Measurements from ENCODE around the gene C1QL4.
"Not testable (repeated sequence)": the region's sequence is repeated elsewhere in the genome, so short reads cannot be mapped to it uniquely, and the experiment has no call there.

The C1QL4 gene

DNA sequence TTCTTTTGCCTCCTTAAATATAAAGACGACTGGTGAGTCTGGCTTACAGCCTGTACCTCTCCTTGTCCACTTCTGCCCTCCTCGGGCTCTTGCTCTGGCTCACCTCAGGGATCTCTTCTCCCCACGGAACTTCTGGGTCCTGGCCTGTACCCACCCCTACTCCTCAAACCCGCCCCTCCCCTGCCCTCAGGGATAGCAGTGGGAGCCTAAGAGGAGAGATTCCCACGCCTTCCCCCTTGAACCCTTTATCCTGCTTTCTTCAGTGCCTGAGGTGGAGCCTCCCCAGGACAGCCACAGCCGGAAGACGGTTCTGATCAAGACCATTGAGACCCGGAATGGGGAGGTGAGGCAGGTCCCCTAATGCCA is 39.3 kb downstream of the C1QL4 start:
- DNase-seq = no peak

DNA sequence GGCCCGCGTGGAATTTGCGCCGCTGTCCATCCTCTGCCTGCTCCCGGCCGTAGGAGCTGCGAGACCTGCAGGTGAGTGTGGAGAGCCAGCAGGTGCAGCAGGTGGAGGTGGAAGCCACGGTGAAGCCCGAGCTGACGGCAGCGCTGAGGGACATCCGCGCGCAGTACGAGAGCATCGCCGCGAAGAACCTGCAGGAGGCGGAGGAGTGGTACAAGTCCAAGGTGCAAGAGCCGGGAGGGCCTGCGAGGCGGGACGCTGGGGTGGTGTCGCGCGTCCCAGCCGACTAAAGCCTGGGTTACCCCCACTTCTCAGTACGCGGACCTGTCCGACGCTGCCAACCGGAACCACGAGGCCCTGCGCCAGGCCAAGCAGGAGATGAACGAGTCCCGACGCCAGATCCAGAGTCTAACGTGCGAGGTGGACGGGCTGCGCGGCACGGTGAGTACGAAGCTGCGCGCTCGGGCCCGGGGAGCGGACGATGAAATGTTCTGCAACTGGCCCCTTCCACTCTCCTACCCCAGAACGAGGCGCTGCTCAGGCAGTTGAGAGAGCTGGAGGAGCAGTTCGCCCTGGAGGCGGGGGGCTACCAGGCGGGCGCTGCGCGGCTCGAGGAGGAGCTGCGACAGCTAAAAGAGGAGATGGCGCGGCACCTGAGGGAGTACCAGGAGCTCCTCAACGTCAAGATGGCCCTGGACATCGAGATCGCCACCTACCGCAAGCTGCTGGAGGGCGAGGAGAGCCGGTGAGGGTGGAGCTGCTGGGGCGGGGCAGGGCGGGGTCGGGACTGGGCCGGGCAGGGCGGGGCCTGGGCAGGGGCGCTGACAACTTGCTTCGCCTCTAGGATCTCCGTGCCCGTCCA is 39.9 kb downstream of the C1QL4 start:
- peak; percentile 37 for DNase-seq

DNA sequence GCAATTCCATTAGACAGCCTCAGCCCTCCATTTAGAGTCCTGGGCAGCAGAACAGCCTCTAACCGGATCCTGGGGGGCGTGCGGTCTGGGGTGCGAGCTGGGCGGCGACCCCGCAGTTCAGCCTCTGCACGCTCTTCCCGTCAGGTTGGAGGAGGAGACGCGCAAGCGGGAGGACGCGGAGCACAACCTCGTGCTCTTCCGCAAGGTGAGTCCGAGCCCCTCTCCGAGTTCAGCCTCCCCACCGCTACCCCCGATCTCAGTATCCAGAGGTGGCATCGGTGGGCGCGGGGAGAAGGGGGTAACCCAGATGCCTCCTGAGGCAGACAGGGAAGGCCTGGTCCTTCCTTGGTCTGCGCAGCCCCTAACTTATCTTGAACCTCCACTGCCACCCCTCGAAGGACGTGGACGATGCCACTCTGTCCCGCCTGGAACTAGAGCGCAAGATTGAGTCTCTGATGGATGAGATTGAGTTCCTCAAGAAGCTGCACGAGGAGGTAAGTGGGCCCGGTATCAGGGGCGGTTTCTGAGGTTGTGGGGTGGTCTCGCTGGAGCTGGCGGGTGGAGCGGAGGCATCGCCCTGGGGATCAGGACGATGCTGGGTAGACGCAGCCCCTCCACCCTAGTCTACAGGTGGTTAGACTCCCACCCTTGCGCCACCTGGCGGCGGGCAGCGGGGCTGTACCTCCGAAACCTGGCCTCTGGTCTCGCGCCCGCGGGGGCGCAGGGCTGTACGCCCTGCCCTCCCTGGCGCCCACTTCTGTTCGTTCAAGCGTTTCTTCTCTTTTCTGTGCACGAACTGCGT is 40.8 kb downstream of the C1QL4 start:
- peak; percentile 35 for DNase-seq

DNA sequence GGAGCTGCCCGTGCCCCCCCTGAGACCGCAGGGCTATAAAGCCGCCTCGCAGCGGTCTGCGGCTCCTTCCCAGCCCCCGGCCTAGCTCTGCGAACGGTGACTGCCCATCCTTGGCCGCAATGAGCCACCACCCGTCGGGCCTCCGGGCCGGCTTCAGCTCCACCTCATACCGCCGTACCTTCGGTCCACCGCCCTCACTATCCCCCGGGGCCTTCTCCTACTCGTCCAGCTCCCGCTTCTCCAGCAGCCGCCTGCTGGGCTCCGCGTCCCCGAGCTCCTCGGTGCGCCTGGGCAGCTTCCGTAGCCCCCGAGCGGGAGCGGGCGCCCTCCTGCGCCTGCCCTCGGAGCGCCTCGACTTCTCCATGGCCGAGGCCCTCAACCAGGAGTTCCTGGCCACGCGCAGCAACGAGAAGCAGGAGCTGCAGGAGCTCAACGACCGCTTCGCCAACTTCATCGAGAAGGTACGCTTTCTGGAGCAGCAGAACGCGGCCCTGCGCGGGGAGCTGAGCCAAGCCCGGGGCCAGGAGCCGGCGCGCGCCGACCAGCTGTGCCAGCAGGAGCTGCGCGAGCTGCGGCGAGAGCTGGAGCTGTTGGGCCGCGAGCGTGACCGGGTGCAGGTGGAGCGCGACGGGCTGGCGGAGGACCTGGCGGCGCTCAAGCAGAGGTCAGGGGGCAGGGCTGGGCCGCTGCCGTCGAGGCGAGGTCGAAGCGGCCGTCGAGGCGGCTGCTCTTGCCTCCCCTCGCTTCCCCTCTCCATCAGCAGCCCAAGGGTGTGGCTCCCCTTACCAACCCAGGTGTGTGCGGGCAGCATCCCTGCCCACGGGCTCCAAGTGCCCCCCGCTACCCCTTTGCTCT is 41.7 kb downstream of the C1QL4 start, which contains the start of gene PRPH:
TSS of gene PRPH (plus strand) at position 66 of the 855 bp plus-strand sequence. CDS start at position 120, 54 bp downstream.
- DNase-seq = no peak

DNA sequence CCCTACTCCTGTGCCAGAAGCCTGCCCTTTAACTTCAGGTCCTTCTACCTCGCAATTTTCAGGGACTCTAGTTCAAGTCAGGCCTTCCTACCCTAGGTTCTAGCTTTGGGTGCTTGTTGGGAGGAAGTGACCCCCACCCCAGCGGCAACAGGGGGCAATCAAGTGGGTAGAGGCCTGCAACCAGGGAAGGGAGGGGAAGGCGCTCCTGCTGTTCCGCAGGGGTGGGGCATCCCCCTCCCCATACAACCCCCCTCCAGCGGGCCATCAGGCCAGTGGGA is 42.2 kb downstream of the C1QL4 start:
- no peak for DNase-seq

DNA sequence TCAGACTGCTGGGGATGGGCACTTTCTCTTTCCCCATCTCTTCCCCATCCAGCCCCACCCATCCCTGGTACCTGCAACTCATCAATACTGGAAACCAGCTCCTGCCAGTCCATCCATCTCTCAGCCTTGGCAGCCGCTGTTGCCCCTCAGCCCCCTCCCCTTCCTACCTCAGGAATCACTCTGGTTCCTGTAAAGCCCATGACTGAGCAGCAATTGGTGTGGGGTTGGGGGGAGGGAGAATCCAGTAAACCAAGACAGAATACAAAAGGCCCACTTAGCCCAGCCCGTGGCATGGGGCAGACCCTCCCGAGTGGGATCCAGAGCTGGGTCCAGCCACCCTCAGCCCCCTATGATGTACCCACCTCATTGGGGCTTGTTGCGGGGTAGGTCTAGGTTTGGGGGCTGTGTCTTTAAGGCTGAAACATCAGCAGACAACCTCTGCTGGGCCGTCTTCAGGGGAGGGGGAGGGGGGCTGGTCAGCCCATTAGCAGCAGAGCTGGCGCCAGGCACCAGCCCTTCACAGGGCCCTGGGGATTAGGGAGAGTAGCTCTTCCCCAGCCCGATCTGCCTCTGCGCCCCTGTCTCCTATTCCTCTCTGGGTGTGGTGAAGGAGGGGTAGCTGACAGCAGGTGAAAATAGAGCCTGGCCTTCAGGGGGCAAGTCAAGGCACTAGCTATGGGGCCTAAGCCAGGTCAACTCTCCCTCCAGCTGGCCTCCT is 42.7 kb downstream of the C1QL4 start:
- DNase-seq = no peak

DNA sequence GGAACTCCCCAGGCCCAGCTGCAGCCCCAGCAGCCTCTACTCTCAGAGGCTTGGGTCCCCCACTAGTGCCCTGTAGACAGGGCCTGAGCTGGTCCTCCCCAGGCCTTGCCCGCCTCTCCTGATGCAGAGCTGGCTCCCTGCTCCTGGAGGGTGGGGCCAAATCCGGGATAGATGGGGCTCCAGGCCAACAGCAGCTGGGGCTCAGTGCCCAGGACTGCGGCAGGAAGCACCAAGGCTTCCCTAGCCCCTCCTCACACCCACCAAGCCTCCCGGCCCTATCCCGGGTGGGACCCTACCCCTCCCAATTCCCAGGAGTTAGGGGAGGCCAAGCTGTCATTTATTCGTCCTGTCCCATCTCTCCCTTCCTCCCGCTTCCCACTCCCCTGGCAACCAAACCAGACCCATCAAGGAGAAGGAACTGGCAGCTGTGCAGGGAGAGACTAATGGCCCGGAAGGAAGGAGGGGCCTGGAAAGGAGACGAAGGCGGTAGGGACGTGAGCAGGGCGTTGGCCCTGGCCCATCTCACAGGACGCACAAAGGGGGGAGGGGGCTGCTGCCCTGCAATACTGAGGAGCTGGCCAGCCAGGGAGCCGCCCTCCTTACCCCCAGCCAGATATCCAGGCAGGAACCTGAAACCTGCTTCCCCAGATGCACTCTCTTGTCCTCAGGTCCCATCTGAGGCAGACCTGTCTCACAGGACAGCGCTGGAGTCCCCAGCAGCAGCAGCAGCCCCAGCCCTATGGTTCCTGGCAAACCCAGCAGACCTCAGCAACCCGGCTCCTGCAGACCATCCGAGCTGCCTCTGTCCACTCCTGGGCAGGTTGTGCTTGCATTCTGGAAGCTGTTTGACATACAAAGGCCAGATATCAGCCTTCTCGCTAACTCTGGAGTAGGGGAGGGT is 43.7 kb downstream of the C1QL4 start:
- no peak for DNase-seq

DNA sequence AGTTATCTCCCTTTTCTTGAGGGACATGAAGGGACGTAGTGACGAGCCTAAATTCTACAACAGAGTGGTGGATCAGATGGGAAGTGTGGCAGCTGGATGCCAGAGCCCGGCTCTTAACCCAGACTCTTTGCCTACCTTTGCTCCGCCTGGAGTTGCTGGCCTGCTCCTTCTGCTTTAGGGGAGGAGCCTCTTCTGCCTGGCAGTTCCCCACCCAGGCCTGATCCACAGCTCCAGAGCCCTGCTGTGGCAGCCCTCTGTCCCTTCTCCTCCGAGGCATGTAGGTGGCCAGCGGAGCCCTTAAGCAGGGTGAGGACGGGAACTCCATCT is 44.3 kb downstream of the C1QL4 start:
- DNase-seq = no peak

DNA sequence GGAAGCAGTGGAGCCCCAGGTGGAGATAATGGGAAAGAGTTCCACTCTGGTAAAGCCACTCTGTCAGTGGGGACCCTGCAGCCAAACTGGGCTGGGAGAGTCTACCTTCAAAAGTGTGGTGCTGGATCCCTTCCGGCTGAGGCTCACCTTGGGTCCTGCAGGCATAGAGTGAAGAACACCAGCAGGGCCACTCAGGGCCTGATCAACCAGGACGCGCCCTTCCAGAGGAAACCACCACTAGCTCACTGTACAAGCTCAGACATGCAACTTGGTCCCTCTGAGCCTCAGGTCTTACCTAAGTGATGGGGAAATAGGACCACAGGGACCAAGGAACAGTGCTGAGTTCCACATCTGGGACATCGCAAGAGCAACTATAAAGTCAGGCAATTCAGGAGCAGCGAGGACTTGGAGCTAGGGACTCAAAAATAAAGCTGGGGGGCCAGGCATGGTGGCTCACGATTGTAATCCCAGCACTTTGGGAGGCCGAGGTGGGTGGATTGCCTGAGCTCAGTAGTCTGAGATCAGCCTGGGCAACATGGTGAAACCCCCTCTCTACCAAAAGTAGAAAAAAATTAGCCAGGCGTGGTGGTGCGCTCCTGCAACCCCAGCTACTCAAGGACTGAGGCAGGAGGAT is 47.9 kb downstream of the C1QL4 start:
- no peak for DNase-seq

DNA sequence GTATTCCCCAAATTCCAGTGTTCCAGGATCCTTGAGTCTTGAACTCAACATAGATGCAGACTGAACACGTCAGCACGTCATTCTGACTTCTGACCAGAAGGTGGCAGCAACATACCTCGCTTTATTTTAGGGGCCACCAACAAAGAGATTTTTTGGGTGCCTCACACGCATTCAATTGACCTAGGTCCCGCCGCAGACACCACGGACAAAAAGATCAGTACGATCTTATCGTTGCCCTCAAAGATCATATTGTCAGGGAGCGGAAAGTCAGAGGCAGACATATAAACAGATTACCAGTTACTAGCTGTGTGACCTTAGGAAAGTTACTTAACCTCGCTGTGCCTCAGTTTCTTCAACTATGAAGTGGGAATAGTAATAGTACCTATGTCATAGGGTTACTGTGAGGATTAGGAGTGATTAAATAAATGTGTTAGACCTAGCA is 48.6 kb downstream of the C1QL4 start:
- no peak for DNase-seq

DNA sequence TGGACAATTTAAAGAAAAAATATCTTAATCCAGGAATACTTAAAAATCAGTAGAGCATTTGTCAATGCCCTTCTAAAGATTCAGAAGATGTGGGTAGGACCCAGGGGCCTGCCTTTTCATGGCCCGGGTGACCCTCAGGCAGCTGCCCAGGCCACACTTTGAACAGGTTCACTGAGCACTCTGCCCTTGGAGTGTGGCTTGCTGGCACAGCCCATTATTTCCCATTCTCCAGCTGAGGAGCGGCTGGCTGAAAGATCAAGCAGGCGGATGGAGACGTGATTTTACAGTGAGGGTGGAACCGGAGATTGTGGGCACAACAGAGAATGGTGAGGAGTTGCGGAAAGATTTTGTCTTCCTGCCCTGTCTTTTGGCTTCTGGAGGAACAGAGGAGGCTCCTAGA is 49.1 kb downstream of the C1QL4 start:
- DNase-seq = no peak

DNA sequence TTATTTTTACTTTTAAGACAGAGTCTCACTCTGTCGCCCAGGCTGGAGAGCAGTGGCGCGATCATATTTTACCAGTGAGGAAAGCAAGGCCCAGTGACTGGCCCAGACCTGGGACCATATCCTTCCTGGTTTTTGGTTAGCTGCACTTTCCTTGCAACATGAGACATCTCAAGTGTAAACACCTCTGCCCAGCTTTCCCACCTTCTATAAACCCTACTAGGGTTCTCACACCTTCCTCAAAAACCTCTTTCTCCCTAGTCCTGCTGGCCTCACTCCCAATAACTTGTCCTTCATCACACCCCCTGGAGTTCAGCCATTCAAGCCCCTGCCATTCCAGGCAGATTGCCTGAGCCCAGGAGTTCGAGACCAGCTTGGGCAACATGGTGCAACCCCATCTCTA is 52.3 kb downstream of the C1QL4 start:
- no peak for DNase-seq

DNA sequence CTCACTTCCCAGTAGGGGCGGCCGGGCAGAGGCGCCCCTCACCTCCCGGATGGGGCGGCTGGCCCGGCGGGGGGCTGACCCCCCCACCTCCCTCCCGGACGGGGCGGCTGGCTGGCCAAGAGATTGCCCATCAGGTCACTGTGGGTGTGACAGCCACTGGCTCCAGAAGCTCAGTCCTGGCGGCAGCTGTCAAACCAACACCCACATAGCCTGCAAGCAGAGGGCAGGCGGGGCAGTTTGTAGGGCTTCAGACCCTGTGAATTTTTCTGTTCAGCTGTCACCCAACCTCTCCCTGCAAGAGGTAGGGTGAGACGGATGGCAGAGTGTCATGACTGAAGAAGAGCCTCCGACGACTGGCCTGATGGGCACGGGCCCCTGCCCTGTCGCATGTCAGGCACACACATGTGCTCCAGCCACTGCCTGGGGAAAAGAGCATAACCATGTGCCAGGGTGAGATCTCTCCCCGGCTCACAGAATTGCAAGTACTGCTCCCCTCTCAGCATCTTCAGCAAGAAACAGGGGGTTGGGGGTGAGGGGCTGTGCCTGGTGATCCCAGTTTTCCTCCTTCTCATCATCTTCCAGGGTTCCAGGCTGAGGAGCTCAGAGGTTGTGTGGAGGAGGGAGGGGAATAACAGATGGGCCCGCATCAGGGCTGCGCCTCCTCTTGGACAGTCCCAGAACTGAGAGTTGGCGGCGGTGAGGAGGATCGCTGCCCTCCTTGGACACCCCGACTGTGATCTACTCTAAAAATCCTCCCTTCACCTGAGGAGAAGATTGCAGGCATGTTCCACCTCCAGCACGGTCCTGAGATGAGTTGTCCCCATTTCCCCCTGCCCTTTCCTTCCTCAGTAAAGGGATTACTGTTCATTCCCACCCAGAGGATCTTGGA is 53.2 kb downstream of the C1QL4 start:
- no peak for DNase-seq

DNA sequence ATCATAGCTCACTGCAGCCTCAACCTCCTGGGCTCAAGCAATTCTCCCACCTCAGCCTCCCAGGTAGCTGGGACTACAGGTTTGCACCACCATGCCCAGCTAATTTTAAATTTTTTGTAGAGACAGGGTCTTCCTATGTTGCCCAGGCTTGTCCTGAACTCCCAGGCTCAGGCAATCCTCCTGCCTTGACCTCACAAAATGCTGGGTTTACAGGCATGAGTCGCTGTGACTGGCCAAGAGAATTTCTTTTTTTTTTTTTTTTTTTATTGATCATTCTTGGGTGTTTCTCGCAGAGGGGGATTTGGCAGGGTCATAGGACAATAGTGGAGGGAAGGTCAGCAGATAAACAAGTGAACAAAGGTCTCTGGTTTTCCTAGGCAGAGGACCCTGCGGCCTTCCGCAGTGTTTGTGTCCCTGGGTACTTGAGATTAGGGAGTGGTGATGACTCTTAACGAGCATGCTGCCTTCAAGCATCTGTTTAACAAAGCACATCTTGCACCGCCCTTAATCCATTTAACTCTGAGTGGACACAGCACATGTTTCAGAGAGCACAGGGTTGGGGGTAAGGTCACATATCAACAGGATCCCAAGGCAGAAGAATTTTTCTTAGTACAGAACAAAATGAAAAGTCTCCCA is 54.1 kb downstream of the C1QL4 start:
- DNase-seq = not testable (repeated sequence)
